NCI-H2029 (cell line): ENCODE measurements around the gene PRDM16.
"Not testable (repeated sequence)": the region's sequence is repeated elsewhere in the genome, so short reads cannot be mapped to it uniquely, and the experiment has no call there.

Experiments
- DNase-seq: peaks from one replicate; lab custom pipeline; 2025; lab: John Stamatoyannopoulos, UW

Gene PRDM16

DNA sequence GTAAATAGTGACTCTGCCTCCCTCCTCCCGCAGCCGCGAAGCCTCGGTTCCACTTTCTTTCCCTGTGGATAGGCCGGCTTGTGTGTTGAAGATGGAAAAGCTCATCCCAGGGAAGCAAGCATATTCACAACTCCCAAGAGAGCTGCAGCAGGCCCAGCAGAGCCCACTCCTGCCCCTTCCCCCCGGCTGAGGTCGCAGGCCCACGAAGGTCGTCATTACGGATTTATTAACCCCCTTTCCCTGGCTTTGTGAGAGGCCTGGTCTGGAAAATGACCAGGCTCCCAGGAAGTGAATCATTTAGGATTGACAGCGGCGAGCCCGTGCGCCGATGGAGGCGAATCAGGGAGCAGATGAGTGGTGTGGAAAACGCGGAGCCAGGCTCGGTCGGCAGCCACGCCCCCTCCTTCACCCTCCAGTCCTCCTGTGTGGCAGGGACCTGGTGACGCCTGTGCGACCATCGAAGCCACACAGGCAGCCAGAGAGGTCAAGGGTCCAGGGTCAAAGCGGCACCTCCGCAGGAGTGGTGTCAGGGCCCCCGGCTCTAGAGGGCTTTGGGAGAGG, 93.4 kb downstream of the PRDM16 start:
- no peak for DNase-seq

DNA sequence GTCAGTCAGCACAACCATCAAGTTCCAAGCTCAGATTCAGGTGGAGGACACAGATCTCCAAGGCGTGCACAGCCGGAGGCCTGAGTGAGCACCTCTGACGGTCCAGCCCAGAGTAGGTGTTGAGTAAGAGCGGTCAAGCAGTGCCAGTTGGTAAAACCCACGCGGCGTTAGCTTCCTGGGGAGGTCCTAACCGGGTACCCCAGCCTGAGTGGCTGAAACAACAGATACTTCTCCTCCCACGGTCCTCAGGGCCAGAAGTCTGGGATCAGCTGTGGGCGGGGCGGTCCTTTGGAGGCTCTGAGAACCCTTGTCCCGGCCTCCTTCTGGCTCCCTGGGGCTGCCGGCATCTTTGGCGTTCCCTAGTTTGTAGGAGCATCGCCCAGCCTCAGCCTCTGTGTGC, 94.4 kb downstream of the PRDM16 start:
- DNase-seq: no peak

DNA sequence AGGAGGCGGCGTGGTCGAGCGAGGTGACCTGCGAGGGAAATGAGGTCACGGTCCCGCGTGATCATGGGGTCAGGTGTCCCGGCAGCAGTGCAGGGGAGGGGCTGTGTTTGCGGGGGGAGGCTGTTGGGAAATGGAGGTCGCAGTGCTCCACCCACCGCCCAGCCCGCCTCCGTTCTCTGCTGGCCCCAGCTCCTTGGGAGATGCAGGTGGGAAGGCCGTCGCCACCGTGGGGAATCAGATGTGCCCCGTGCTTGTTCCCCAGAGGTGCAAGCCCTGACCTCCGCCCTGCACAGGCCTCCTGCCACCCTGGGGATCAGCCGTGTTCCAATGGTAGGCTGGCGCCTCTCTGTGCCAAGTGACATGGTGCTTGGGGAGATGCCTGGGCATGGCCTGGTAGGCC, 95.7 kb downstream of the PRDM16 start:
- DNase-seq: no peak

- not testable (repeated sequence) for DNase-seq
Observed at GRCh38 chr1:3165189-3165588, 96.2 kb downstream of the PRDM16 start.

DNA sequence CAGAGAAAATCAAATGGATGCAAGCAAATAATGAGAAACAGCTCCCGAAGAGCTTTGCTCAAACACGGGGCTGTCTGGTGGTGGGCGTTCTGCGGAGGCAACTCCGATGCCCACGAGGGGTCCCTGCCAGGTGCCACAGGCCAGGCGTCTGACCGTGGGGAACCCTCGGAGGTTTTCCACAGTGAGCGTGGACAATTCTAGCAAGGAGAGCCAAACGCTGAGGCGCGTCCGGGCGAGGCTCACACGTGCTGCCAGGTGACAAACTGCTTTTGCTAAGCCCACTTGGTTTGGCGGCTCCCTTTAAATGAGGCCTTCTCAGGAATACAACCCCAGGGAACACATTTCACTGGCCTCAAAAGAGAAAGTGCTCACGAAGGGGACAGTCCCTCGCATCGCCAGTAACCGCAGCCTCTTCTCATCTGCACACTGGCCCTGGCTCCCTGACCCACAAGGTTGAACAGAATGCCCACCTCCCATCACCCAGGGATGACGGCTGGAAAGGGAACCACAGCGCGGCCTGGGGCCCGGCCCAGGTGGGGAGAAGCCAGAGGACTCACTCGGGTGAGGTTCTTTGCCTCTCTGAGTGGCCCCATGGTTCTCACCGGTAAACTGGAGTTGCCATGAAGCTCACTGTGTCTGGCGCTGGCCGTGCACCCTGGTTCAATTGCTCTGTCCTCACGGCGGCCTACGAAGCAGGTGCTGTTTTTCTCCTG, 97.4 kb downstream of the PRDM16 start:
- DNase-seq: no peak

DNA sequence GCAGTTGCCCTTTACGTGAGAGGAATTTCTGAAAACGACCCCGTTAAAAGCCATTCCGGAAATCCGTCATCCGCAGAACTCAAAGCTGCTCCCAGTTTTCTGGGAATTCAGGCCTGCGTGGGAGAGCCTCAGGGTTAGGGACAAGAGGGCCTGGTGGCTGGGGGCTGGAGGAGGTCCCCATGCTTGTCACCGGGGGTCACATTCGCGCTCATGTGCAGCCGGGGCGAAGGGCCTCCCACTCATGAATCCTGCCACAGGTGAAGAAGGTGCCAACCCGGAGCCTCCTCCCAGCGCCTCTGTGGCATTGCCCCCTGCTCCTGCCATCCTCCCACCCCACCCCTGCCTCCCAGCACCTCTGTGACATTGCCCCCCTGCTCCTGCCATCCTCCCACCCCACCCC, 98.3 kb downstream of the PRDM16 start:
- DNase-seq: no peak

- peak; percentile 74 for DNase-seq
Observed at GRCh38 chr1:3168678-3169077, 99.7 kb downstream of the PRDM16 start.

DNA sequence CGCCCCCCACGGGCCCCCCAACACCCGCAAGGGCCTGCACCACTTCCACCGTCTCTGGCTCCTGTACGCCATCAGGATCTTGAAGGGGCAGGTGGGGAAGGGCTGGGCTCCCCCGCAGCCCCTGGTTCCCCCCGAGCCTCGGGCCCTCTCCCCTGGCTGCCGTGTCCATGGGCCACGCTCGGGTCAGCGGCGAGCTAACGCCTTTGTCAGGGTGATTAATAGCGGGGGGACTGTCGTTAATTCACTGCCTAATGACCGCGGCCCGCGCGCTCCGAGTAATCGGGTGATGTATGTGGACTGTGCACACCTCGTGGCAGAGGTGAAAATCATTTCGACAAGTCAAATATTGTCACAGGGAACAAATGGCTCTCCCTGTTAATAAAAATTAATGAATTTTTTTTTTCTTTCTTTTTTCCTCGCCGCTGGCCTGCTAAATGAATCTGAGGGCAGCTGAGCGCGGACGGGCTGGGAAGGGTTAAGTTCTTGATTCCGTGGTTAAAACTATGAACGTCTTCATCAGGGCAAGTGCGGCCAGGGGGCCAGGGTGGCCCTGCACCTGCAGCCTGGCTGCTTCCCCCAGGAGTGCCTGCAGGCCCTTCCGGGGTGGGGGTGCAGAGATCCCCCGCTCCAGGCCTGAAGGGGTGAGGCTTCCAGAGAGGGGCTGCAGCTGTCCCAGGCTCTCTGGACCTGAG, 100.8 kb downstream of the PRDM16 start:
- DNase-seq: no peak

DNA sequence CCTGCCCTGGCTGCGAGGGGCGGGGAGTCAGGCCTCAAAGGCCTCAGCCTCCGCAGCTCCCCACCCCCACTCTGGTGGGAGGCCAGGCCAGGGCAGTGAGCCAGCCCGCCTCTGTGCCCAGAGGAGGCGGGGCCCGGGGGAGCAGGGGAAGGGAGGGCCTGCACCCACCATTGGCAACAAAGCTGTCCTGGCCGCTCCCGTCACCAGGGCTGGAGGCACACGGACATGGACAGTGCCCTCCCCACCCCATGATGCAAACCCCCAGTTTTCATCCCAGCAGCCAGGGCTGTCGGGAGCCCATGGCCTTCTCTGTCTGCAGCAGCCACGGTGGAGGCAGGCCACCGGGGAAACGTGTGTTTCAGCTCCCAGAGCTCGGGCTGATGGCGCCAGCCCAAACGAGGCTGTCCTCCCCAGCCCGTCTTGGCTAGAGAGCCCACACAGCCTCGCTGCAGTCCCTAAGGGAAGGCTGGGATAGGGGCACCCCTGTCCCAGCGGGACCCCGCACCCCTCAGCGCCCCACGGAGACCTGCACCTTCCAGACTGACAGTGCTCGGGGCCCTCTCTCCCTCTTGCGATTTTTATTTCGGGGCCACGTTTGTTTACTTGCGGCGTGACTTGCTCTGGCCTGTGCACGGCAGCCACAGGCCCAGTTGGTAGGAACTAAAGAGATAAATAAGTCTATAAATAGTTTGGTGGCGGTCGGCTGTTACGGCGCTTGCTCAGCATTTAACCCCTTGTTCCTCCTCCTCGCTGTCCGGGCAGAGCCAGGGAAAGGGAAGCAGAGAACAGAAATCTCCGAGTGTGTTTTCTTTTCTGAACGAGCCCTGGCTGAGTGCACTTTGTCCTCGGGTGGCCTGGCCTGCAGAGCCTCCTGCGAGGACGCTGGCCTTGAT, 101.8 kb downstream of the PRDM16 start:
- peak; percentile 31 for DNase-seq

DNA sequence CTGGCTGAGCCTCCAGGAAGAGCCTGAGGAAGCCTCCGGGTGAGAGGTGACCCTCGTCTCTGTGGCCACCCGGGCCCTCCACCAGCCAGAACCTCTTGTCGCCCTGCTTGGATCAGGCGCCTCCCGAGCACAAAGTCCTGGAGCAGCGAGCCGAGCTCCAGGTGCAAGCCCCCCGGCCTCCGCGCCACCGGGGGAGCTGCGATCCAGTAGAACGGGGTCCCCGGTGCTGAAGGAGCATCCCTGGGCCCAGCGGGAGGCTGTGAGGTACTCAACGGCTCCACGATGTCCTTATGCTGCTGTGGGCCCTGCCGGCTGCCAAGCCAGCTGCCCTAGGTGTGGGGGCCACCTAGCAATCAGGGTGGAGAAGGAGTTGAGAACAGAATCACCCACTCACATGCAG, 102.8 kb downstream of the PRDM16 start:
- no peak for DNase-seq

- DNase-seq: no peak
Observed at GRCh38 chr1:3172431-3173380, 103.7 kb downstream of the PRDM16 start.

- no peak for DNase-seq
Observed at GRCh38 chr1:3173381-3173980, 104.5 kb downstream of the PRDM16 start.

GRCh38 chr1:3174487-3175247, 105.7 kb downstream of the PRDM16 start:
- no peak for DNase-seq

- DNase-seq: no peak
Observed at GRCh38 chr1:3175486-3175885, 106.5 kb downstream of the PRDM16 start.

- no peak for DNase-seq
Observed at GRCh38 chr1:3176028-3176427, 107.0 kb downstream of the PRDM16 start.

DNA sequence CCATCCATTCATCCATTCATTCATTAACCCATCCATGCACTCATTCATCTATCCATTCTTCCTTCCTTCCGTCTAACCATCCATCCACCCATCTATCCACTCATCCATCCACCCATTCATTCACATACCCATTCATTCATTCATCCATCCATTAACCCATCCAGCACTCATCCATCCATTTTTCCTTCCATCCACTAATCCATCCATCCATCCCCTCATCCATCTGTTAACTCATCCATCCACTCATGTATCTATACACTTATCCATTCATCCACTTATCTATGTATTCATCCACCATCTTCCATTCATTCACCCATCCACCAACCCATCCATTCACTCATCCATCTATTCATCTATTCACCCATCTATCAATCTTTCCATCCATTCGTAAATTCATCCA, 107.8 kb downstream of the PRDM16 start:
- DNase-seq: no peak

GRCh38 chr1:3178279-3178678, 109.3 kb downstream of the PRDM16 start:
- no peak for DNase-seq

DNA sequence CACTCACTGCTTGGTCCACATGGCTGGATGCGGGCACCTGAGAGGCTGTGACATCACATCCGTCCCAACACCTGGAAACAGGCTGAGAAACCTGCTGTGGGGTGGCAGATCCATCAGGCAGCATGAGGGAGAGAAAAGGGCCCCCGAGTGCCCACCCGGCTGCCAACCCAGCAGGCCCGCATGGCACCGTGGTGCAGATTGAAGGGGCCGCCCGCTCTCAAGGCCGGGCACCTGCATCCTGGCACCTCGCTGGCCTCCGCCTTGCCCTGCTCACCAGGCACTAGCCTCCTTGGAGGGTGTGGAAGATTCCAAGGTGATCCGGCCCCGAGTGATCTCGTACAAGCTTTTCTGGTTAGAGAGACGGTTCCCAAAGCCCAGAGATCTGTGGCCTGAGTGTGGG, 110.5 kb downstream of the PRDM16 start:
- no peak for DNase-seq

GRCh38 chr1:3180915-3181314, 111.9 kb downstream of the PRDM16 start:
- no peak for DNase-seq

DNA sequence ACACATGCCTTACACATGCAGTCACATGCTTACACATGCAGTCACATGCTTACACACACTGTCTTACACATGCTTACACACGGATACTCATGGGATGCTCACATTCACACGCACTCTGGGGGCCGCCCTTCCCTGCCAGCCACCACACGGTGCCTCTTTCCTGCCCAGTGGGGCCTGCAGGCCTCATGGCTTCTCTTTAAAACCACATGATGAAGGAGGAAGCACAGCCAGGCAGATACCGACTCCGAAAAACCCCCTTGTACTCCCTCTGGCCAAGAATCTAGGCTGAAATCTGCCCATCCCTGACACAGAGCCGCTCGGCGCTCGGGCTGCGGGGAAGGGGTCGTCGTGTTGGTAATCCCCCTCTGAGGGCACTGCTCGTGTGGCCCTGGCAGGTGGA, 113.0 kb downstream of the PRDM16 start:
- no peak for DNase-seq
